Esophagus muscularis mucosa (tissue), 3 donors: Measurements from ENCODE around the gene TEX53.

Source experiments
- POLR2A ChIP-seq: fragments of 450-650 bp; IDR thresholded peaks from one replicate; pipeline ENCODE4 v1.6.1; 2017; ENCODE audit warnings: antibody characterized with exemption, moderate library complexity, mild to moderate bottlenecking, low read depth
- TF ChIP-seq, protein P1 (sequence below), 3 experiments: fragments of 200-600 bp in 2 of 3; fragments of 450-650 bp in 1 of 3; sonication (generic) in 2 of 3; IDR thresholded peaks; one replicate each; pipeline ENCODE4 v1.5.1; 2017 to 2019; ENCODE audit warnings: antibody characterized with exemption in 3 of 3, mild to moderate bottlenecking in 2 of 3, moderate library complexity in 1 of 3

DNA sequence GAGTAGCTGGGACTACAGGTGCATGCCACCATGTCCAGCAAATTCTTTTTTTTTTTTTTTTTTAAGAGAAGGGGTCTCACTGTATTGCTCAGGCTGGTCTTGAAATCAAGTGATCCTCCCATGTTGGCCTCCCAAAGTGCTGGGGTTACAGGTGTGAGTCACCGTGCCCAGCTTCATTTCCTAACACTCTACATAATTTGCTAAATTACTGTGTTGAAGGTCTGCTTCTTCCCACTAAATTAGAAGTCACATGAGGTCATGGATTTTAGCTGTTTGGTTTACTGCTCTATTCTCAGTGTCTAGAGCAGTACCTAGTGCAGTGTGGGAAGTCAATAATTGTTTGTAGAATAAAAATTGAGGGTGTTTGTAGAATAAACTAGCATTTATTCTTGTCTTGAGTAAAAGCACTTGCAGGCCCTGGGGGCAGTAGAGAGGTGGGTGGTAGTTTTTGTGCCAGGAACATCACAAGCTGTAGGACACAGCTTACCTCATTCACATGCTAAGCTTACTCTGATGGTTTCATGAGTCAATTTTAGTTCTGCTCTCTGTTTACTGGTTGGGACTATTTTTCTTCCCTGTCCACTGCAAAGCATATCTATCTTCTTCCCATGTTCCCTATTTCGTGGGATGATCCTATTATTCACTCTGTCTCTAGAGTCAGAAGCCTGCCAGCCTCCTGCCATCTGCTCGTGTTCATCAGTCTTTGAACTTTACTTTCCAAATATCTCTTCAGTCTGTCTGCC, 17.4 kb upstream of the TEX53 start:
- TF ChIP-seq, protein P1, sequence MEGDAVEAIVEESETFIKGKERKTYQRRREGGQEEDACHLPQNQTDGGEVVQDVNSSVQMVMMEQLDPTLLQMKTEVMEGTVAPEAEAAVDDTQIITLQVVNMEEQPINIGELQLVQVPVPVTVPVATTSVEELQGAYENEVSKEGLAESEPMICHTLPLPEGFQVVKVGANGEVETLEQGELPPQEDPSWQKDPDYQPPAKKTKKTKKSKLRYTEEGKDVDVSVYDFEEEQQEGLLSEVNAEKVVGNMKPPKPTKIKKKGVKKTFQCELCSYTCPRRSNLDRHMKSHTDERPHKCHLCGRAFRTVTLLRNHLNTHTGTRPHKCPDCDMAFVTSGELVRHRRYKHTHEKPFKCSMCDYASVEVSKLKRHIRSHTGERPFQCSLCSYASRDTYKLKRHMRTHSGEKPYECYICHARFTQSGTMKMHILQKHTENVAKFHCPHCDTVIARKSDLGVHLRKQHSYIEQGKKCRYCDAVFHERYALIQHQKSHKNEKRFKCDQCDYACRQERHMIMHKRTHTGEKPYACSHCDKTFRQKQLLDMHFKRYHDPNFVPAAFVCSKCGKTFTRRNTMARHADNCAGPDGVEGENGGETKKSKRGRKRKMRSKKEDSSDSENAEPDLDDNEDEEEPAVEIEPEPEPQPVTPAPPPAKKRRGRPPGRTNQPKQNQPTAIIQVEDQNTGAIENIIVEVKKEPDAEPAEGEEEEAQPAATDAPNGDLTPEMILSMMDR (IDR thresholded peaks at IDR 0.05) = no peak
- TF ChIP-seq POLR2A = no peak
